ENCODE results near the gene RAB10.
"Not testable (repeated sequence)": the region's sequence is repeated elsewhere in the genome, so short reads cannot be mapped to it uniquely, and the experiment has no call there.

Gene RAB10

DNA sequence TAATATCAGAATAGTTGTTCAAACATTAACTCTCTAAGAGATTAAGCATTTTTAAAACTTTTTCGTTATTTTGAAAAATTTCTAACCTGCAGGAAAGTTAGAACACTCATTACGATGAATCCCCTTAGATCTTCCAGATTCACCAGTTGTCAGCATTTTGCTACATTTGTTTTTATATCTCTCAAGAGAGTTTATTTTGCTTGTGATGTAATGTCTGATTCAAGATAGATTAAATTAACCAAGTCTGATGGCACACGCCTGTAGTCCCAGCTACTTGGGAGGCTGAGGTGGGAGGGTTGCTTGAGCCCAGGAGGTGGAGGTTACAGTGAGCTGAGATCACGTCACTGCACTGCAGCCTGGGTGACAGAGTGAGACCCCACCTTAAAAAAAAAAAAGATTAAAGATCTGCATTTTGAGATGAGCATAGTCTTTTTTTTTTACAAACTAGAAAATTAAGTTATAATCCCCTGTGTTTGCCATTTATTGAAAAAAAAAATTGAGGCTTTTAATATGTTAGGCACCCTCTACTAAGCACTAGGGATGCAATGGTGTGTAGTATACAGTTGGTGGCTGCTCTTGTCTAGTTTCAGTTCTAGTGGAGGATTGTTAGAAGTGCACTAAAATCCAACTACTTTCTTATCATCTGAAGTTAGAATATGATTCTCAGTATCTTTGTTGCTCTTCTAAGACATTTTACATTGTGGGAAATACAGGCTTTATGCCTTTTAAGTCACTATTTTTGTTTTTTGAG is 20.9 kb downstream of the RAB10 start:
- in situ Hi-C loops (cut with HindIII; ENCODE audit: low sequenced_read_pairs): no loop called here

DNA sequence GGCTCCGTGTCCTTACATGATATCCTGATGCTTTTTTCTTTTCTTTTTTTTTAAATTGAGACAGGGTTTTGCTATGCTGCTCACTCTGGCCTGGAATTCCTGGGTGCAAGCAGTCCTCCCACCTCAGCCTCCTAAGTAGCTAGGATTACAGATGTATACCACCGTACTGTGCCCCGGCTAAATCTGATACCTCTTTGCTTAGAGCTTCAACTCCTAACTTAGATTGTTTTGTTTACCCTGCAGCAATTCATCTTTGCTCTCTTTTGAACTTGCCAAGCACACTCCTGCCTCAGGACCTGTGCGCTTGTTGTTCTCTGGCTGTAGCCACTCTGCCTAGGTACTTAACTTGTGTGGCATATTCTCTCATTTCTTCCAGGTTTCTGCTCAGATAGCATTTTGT is 24.5 kb downstream of the RAB10 start:
- in situ Hi-C loops (cut with HindIII; ENCODE audit: low sequenced_read_pairs): no loop called here

DNA sequence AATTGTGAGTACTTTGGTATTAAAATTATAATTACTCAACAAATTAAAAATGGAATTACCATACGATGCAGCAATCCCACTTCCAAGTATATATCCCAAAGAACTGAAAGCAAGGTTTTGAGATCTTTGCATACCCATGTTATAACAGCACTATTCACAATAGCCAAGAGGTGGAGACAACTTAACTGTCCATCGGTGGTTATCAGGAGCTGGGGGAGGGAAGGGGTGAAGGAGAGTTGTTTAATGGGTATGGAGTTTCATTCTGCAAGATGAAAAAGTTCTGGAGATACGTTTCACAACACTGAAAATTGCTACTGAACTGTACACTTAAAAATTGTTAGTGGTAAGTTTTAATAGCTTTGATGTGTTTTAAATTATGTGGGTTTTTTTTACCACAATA is 25.7 kb downstream of the RAB10 start:
- in situ Hi-C loops (cut with HindIII; ENCODE audit: low sequenced_read_pairs): no loop called here

DNA sequence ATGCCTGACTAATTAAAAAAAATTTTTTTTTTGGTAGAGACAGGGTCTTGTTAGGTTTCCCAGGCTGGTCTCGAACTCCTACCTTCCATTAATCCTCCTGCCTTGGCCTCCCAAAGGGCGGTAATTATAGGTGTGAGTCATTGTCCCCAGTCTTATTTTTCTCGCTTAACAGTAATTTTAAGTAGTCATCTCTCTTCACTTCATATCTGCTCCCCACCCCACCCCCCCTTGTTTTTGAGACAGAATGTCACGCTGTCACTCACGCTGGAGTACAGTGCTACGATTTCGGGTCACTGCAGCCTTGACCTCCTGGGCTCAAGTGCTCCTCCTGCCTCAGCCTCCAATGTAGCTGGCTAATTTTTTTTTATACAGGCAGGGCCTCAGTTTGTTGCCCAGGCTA is 27.7 kb downstream of the RAB10 start:
- in situ Hi-C loops (cut with HindIII; ENCODE audit: low sequenced_read_pairs): no loop called here

DNA sequence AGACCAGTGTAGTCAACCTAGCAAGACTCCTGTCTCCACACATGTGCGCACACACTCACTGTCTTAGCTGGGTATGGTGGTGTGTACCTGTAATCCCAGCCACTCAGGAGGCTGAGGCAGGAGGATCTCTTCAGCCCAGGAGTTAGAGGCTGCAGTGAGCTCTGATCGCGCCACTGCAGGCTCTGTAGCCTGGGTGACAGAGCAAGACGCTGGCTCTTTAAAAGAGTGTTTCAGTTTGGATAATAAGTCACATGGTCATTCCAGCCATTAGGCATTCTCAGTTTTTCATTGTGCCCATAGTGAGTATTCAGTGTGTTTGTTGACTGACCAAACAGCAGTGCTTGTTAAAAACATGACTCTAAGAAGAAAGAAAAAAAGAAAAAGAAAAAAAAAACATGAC is 31.0 kb downstream of the RAB10 start:
- in situ Hi-C loops (cut with HindIII; ENCODE audit: low sequenced_read_pairs): loop anchor here (5.0 kb wide), 1 partner anchor 53 kb away; no protein-coding TSS in a partner anchor

DNA sequence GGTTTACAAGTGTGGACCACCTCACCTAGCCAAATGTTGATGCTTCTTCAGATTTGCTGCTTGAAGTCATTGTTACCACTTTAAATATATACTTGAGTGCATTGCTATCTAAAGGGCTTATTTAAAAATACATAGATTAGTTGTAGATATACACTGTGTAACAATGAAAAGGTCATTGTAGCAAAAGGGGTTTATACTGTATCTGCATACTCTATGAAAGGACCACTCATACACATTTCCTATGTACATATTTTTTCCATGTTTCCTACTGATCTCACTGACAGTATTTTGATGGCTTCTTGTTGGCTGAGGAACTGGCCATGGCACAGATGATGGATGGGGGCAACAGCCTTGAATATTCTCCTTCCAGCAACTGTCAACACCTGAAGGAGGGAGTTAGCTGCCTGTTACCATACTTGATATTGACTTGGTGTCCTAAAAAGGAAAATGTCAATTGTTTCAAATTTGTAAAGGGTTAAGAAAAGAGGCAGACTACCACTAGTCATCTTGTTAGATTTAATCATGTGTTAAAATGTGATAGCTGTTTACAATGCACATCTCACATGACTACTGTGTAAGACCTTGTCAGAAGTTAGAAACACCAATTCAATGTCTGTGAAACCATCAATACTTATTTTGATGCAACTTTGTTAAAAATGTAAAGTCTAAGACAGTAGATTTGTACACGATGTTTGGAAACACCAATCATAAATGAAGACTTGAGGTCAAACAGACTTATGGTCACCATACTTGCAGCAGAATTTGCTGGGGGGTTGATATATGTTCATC is 33.5 kb downstream of the RAB10 start:
- in situ Hi-C loops (cut with HindIII; ENCODE audit: low sequenced_read_pairs): loop anchor here (5.0 kb wide), 1 partner anchor 55 kb away; no protein-coding TSS in a partner anchor

DNA sequence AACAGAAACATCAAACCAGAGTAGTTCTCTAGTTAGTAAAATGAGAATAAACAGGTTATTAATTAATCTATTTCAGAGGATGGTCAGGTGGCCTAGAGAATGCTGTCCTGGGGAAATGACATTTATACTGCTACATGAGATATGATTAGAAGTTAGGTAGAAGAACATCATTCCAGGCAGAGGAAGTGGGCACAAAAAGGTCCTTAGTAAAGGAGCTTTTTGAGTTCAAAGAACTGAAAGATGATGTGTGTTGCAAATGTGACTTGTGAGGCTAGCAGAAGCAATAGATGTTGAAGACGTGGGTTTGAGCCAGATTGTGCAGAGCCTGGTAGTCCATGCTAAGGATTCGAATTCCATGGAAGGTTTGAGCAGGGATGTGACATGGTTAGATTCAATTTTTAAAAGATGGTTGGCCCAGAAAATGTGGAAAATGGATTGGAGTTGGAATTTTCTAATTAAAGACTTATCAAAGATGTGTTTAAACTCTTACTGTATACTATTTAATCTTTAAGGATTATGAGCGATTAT is 34.2 kb downstream of the RAB10 start:
- in situ Hi-C loops (cut with HindIII; ENCODE audit: low sequenced_read_pairs): loop anchor here (5.0 kb wide), 1 partner anchor 56 kb away; no protein-coding TSS in a partner anchor

DNA sequence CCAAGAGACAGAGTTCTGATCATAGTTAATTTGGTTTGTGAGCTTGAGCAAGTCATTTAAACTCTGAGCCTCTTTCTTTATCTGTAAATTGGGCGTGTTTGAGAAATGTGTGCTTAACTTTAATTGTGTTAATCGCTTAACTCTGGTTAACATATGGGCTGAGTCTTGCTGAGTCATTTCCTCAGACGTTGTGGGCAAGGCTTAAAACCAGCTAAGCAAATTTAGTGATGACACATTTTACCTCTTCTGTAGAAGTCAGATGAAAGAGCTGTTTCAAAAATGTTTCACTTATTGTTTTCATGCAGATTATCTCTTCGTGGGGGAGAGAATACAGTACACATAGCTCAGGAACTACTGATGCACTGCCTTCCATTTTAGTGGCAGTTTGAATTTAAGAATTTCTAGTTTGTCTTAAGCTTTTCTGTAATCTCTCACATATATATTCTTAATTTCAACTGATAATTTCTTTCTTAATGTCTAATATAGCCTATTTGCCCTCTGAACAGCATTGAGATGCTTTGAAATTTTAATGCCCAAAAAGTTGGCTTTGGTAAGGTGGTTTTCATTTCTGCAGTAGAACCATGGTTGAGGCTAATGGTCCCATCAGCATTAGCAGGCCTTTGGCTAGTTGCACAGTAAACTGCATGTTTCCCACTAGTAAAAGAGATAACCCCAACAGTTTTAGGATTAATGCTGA is 34.9 kb downstream of the RAB10 start:
- in situ Hi-C loops (cut with HindIII; ENCODE audit: low sequenced_read_pairs): loop anchor here (5.0 kb wide), 1 partner anchor 56 kb away; no protein-coding TSS in a partner anchor

DNA sequence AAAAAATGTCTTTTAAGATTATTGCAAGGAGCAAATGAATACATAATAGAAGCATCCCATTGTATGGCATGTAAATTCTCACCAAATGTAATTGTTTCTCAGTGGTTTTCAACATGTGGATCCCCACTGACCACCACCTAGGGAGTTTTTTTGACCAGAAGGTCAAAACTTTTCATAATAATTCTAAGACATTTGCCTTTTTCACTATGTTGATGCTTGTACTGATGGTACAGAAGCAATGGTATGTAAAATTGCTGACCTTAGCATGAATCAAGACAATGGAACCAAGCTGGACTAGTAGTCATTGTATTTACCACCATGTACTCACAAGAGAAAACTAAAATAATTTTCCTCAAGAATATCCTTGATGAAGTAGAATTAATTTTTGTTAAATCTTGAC is 36.8 kb downstream of the RAB10 start:
- in situ Hi-C loops (cut with HindIII; ENCODE audit: low sequenced_read_pairs): no loop called here

DNA sequence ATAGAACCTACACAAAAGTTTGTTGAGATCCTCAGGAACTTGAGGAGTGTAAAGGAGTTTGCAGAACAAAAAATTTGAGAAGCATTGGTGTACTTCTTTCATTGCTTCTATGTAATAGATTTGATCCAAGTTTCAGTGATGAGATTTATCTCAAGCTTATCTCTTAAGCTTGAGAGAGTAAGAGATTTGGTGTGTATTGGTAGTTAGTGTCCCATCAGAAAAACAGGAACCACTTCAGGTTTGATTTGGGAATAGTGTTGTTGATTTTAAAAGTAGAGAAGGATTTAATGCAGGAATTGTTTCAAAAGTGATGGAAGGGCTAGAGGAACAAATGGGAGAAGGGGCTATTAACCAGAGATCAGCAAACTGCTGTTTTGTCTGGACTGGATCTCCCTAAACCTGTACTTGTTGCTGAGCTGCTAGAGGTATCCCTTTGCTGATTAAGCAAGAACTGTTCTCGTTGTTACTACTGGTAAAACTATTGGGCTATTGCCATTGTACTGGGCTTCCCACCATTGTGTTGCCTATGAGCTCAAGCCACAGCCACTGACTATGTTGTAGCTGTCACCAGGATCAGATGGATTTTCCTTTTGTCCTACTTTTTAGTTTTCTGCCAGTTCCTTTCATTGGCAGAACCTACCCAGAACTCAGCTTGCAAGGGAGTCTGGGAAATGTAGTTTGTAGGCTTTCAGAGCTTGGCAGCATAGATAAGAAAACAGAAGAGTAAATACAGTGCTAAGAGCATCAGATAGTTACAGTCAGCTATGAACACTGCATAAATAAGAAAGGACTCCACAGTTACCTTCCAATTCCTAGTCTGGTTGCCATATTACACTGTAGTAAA is 39.3 kb downstream of the RAB10 start:
- in situ Hi-C loops (cut with HindIII; ENCODE audit: low sequenced_read_pairs): no loop called here

DNA sequence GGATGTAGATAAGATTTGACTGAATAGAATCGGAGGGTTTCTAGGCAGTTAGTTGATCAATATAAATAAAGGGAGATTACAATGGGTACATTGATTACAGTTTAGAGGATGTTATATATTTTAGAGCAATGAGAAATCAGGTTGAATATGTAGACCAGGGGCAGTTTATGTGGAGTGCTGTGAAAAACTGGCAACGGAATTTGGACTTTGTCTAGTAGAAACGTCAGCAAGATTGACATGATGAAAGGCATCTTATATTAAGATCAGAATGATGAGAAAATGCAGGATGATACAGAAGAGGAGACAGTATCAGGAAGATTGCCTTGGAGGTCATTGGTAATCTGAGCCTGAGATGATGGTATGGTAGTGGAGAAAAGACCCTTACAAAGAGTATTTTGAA is 39.9 kb downstream of the RAB10 start:
- in situ Hi-C loops (cut with HindIII; ENCODE audit: low sequenced_read_pairs): no loop called here

DNA sequence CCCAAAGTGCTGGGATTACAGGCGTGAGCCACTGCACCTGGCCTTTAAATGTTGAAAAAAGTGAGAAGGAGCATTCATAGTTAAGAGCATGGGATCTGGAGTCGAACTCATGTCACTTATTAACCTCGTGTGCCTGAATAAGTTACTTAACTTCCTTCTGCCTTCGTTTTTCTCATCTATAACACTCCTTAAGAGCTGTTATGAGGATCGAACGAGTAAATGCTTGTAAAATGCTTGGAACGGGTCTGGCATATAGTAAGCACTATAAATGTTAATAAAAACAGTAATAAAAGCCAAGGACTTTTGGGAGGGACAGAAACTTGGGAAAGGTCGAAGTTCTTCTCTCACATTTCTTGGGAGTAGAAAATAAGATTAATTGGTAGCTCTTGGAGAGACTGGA is 40.8 kb downstream of the RAB10 start:
- in situ Hi-C loops (cut with HindIII; ENCODE audit: low sequenced_read_pairs): no loop called here

DNA sequence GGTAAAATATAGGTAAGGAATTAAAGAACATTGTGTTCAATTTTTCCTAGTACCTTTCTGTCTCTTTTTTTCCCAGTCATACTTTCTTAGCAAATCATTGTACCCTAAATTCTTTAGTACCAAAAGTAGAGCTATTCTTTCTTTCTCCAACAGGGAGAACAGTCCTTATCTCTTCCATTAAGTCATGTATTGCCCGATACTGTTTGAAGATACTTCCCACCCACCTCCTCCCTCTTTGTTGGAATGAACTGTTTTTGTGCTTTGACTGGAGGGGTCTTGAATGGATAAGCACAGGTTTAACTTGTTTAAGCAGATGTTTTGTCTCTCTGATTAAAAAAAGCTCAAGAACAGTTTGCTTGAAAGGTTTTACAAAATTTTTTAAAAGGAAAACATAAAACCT is 41.3 kb downstream of the RAB10 start:
- in situ Hi-C loops (cut with HindIII; ENCODE audit: low sequenced_read_pairs): no loop called here

DNA sequence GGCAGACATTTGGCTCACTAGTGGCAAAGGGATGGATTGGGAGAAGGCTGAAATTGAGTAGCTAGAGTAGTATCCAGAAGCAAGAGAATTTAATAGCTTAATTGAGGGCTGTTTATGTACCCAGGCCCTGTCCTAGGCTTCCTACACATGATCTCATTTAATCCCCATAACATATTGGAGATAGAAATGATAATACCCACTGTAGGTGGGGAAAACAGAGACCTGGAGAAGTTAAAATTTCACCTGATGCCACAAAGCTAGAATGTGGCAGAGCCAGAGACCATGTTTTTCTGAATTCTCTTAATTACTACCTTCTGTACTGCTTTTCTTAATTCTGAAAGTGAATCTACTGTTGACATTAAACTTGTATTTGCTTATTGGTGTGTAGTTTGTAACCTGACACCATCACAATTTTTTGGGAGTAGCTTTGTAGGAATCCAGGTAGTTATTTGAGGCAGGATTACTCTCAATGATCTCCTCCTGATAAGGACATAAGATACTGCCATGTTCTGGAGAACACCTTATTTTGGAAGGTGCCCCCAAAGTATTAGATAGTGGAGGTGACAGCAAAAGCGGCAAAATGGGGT is 42.2 kb downstream of the RAB10 start:
- in situ Hi-C loops (cut with HindIII; ENCODE audit: low sequenced_read_pairs): no loop called here

DNA sequence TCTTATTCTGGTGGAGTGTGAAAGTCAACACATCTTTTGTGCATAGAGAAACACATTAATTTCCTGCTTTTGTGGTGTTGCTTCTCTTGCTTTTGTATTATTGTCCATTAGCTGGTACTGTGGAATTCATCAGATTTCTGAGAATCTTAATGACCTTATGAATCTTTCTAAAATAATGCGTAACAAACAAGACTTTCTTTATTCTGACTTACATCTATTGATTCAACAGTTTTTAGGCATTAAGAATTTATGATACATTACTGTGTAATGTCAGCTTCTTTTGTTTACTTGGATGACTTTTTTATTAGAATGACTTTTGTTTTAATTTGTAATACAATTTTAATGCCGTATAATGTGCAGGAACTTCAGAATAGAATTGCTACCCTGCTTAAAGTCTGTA is 43.4 kb downstream of the RAB10 start:
- in situ Hi-C loops (cut with HindIII; ENCODE audit: low sequenced_read_pairs): no loop called here

DNA sequence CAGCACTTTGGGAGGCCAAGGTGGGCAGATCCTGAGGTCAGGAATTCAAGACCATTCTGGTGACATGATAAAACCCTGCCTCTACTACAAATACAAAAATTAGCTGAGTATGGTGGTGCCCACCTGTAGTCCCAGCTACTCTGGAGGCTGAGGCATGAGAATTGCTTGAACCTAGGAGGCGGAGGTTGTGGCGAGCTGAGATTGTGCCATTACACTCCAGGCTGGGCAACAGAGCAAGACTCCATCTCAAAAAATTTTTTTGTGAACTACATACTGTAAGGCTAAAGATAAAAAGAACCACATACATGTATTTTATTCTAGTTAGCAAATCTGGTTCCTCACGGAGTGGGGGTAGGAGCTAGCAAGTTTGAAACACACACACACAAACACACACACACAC is 45.1 kb downstream of the RAB10 start:
- in situ Hi-C loops (cut with HindIII; ENCODE audit: low sequenced_read_pairs): no loop called here

DNA sequence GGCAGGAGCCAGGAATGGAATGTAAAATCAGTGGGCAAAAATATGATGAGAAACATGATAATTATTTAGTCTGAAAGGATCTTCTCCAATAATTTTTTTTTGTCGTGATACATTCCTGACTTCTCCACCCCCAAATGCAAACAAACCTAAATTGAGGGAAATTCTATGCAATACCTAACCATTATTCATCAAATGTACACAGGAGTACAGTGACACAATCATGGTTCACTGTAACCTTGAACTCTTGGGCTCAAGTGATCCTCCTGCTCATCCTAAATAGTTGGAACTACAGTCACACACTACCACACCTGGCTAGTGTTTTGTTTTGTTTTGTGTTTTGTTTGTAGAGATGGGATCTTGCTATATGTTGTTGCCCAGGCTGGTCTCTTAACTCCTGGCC is 46.5 kb downstream of the RAB10 start:
- in situ Hi-C loops (cut with HindIII; ENCODE audit: low sequenced_read_pairs): no loop called here

DNA sequence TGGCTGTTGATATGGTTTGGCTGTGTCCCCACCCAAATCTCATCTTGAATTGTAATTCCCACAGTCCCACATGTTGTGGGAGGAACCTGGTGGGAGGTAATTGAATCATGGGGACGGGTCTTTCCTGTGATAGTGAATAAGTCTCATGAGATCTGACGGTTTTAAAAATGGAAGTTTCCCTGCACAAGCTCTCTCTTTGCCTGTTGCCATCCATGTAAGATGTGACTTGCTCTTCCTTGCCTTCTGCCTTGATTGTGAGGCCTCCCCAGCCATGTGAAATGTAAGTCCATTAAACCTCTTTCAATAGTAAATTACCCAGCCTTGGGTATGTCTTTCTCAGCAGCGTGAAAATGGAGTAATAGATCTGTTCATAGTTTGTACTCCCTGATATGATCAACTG is 47.0 kb downstream of the RAB10 start:
- in situ Hi-C loops (cut with HindIII; ENCODE audit: low sequenced_read_pairs): not testable (repeated sequence)

DNA sequence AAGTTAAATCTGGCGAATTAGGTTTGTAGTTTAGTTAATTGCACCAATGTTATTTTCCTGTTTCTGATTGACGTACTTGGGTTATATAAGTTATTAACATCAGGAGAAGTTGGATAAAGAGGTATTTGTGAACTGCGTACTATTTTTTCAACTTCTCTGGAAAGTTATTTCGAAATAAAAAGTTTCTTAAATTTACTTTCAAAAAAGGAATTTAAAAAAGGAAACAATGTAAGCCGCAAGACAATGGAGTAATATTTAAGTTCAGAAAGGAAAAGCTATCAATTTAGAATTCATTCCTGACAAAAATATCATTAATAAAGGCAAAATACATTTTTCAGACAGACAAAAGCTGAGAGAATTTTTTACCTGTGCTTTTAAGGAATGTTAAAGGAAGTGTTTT is 47.7 kb downstream of the RAB10 start:
- in situ Hi-C loops (cut with HindIII; ENCODE audit: low sequenced_read_pairs): no loop called here

DNA sequence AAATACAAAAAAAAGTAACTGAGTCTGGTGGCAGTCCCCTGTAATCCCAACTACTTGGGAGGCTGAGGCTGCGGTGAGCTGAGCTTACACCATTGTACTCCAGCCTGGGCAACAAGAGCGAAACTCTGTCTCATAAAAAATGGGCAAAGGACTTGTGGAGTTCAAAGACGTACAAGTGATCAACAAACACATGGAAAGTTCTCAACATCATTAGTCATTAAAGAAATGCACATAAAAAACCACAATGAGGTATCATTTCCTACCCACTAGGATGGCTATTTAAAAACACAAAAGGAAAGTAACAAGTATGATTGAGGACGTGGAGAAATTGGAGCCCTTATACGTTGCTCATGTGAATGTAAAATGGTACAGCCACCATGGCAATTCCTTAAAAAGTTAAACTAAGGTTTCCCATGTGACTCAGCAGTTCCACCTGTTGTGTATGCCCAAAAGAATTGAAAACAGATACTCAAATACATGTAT is 52.3 kb downstream of the RAB10 start:
- in situ Hi-C loops (cut with HindIII; ENCODE audit: low sequenced_read_pairs): no loop called here

All from DLD1 (cell line).